Liver (tissue), 9 donors: ENCODE measurements around the gene KHSRP. TPM values are rescaled to one million over a fixed set of nuclear protein-coding genes. Genes with fewer than 3 reads are reported as not detected.

Experiments used
- DNase-seq: peaks from one replicate; pipeline ENCODE4 v3.0.0-alpha.2; 2017; ENCODE audit warnings: low spot score
- H3K27ac ChIP-seq, 2 donors: one replicate each; pipeline ENCODE4 v1.7.0; 2013; ENCODE audit warnings: inconsistent platforms in 2 of 2, low read length in 2 of 2, control low read depth in 1 of 2, low read depth in 1 of 2, mild to moderate bottlenecking in 1 of 2
- H3K27me3 ChIP-seq, 4 donors: one replicate each; pipeline versions ENCODE4 v1.6.1 to v1.7.0; 2013; ENCODE audit warnings: low read length in 3 of 4, inconsistent platforms in 1 of 4, mild to moderate bottlenecking in 1 of 4, moderate library complexity in 1 of 4; ENCODE audit not compliant: control insufficient read depth in 4 of 4, insufficient read depth in 4 of 4
- H3K36me3 ChIP-seq, 4 donors: one replicate each; pipeline versions ENCODE4 v1.6.1 to v1.7.0; 2013; ENCODE audit warnings: low read length in 3 of 4, mild to moderate bottlenecking in 3 of 4, low read depth in 1 of 4, moderate library complexity in 1 of 4; ENCODE audit not compliant: control insufficient read depth in 4 of 4, insufficient read depth in 3 of 4
- H3K4me1 ChIP-seq, 4 donors: one replicate each; pipeline versions ENCODE4 v1.6.1 to v1.7.0; 2013; ENCODE audit warnings: low read length in 3 of 4, mild to moderate bottlenecking in 3 of 4, moderate library complexity in 1 of 4; ENCODE audit not compliant: control insufficient read depth in 4 of 4, insufficient read depth in 4 of 4
- H3K4me3 ChIP-seq, 3 donors: one replicate each; pipeline versions ENCODE4 v1.6.1 to v1.7.0; 2013; ENCODE audit warnings: low read length in 3 of 3, control low read depth in 1 of 3, low read depth in 1 of 3, mild to moderate bottlenecking in 1 of 3
- H3K9ac ChIP-seq, 2 donors: one replicate each; pipeline ENCODE4 v1.7.0; 2013; ENCODE audit warnings: low read length in 2 of 2, mild to moderate bottlenecking in 2 of 2, moderate library complexity in 2 of 2, control low read depth in 1 of 2, low read depth in 1 of 2
- H3K9me3 ChIP-seq, 4 donors: one replicate each; pipeline versions ENCODE4 v1.6.1 to v1.7.0; 2013; ENCODE audit warnings: low read length in 3 of 4; ENCODE audit not compliant: control insufficient read depth in 4 of 4
- ATF3 ChIP-seq: IDR thresholded peaks from 2 replicates; pipeline ENCODE4 v1.6.1; 2016; ENCODE audit warnings: antibody characterized with exemption
- CTCF ChIP-seq: fragments of 150-350 bp; IDR thresholded peaks from 2 replicates; pipeline ENCODE4 v1.5.1; 2017; ENCODE audit warnings: improper control_type of control experiment, low read depth, low read length; ENCODE audit not compliant: missing input control
- EGR1 ChIP-seq, 2 donors: IDR thresholded peaks; 2 replicates each; pipeline ENCODE4 v1.6.1; 2016 to 2018; ENCODE audit warnings: antibody characterized with exemption in 2 of 2, low read depth in 2 of 2
- FOXA1 ChIP-seq: IDR thresholded peaks from 2 replicates; pipeline ENCODE4 v1.6.1; 2016; ENCODE audit warnings: antibody characterized with exemption
- FOXA2 ChIP-seq: IDR thresholded peaks from 2 replicates; pipeline ENCODE4 v1.6.1; 2016; ENCODE audit warnings: antibody characterized with exemption
- HNF4A ChIP-seq, 2 donors: conservative IDR thresholded peaks; 2 replicates each; pipeline ENCODE4 v1.6.1; 2016; ENCODE audit warnings: antibody characterized with exemption in 2 of 2, mild to moderate bottlenecking in 2 of 2
- HNF4G ChIP-seq: IDR thresholded peaks from 2 replicates; pipeline ENCODE4 v1.6.1; 2016; ENCODE audit warnings: antibody characterized with exemption
- JUND ChIP-seq, 2 donors: IDR thresholded peaks; 2 replicates each; pipeline ENCODE4 v1.6.1; 2016; ENCODE audit warnings: antibody characterized with exemption in 2 of 2
- MAX ChIP-seq: IDR thresholded peaks from 2 replicates; pipeline ENCODE4 v1.6.1; 2016; ENCODE audit warnings: antibody characterized with exemption
- NR2F2 ChIP-seq: IDR thresholded peaks from 2 replicates; pipeline ENCODE4 v1.6.1; 2016; ENCODE audit warnings: antibody characterized with exemption
- REST ChIP-seq: IDR thresholded peaks from 2 replicates; pipeline ENCODE4 v1.6.1; 2016; ENCODE audit warnings: antibody characterized with exemption, mild to moderate bottlenecking
- RXRA ChIP-seq, 2 donors: IDR thresholded peaks; 2 replicates each; pipeline ENCODE4 v1.6.1; 2017 to 2018; ENCODE audit warnings: antibody characterized with exemption in 2 of 2, mild to moderate bottlenecking in 1 of 2
- SP1 ChIP-seq: IDR thresholded peaks from 2 replicates; pipeline ENCODE4 v1.6.1; 2018; ENCODE audit warnings: antibody characterized with exemption, mild to moderate bottlenecking
- YY1 ChIP-seq: IDR thresholded peaks from 2 replicates; pipeline ENCODE4 v1.6.1; 2016; ENCODE audit warnings: antibody characterized with exemption, mild to moderate bottlenecking
- ZBTB33 ChIP-seq: IDR thresholded peaks from 2 replicates; pipeline ENCODE4 v1.6.1; 2016; ENCODE audit warnings: antibody characterized with exemption
- WGBS: extraction: QIAGEN DNeasy Blood & Tissue Kit; methylation state at CpG from one replicate; pipeline ENCODE4 v1.1.7; 2013; 5-methylcytosine and 5-hydroxymethylcytosine counted together
- polyA plus RNA-seq, 2 donors: library from polyadenylated mRNA; stranded (reverse) in 1 of 2; unstranded in 1 of 2; fragments of 200-250 nt in 1 of 2; fragments of >200 nt in 1 of 2; fragmentation: Nextera tagmentation in 1 of 2; extraction: Ambion mirVana in 1 of 2; gene quantifications; one replicate each; pipeline versions ENCODE4 v1.2.1 to v1.2.3, GENCODE V29; 2013 to 2015
- total RNA-seq, 2 donors: library from RNA; depleted of rRNA; stranded (reverse); fragments of >200 nt; gene quantifications; one replicate each; pipeline ENCODE4 v1.2.3, GENCODE V29; 2014
- donor health status: healthy.
- donor health status: healthy.
- donor health status: healthy.
- donor health status: healthy.
- donor health status: healthy.

KHSRP gene
- total and polyA plus RNA-seq, 4 donors, result 8.0 to 132 (median 66.1) TPM

GRCh38 chr19:6443986-6444385, 19.4 kb upstream of the KHSRP start:
- Histone ChIP-seq H3K36me3 (peaks cover 3 to 15% (median 4%) of the 10 kb centered on the region in 4 donors), H3K9ac (no peak overlapping the region), H3K4me3 (no peak overlapping the region), H3K27me3 (no peaks in the 10 kb centered on the region), H3K27ac (no peak overlapping the region), H3K9me3 (no peaks in the 10 kb centered on the region), H3K4me1 (no peaks in the 10 kb centered on the region)
- TF ChIP-seq FOXA1 (no peak), ZBTB33 (no peak), HNF4G (no peak), MAX (no peak), HNF4A (conservative IDR thresholded peaks at IDR 0.05) (no peak), FOXA2 (no peak), CTCF (no peak), YY1 (no peak)
- DNase-seq, result no peak
- 96% methylated on average over 13 of the region's 13 CpGs for WGBS

- Histone ChIP-seq H3K4me3 (no peak overlapping the region), H3K9me3 (no peaks in the 10 kb centered on the region), H3K27me3 (no peaks in the 10 kb centered on the region), H3K27ac (no peak overlapping the region), H3K9ac (no peak overlapping the region), H3K36me3 (peaks cover 0 to 15% (median 4%) of the 10 kb centered on the region in 4 donors), H3K4me1 (no peaks in the 10 kb centered on the region)
- 93% methylated on average over 13 of the region's 13 CpGs for WGBS
- DNase-seq, result no peak
- TF ChIP-seq CTCF (no peak), SP1 (no peak), FOXA2 (no peak), FOXA1 (no peak), RXRA (IDR thresholded peaks at IDR 0.05) (no peak), JUND (IDR thresholded peaks at IDR 0.05) (no peak), REST (no peak), NR2F2 (no peak), EGR1 (IDR thresholded peaks at IDR 0.05; ENCODE audit: low read depth in 2 of 2) (no peak), ATF3 (no peak)
Observed at GRCh38 chr19:6442087-6442688, 17.6 kb upstream of the KHSRP start.
